T-helper 1 cell treated with Interleukin-12 subunit alpha and Interleukin-12 subunit beta and Interleukin-4 antibody, amounts not matched to agents 30 μg/mL and 1 μg/mL, for 36 hours (primary cell): ENCODE data around the gene LIMCH1.
"Not testable (repeated sequence)": the region's sequence is repeated elsewhere in the genome, so short reads cannot be mapped to it uniquely, and the experiment has no call there.

Source experiments
- H3K27ac Mint-ChIP-seq: one replicate; pipeline ENCODE4 v1.8.0; 2021; ENCODE audit warnings: mild to moderate bottlenecking, mixed read lengths
- H3K27me3 Mint-ChIP-seq: one replicate; pipeline ENCODE4 v1.8.0; 2021; ENCODE audit warnings: low read depth, mixed read lengths
- H3K36me3 Mint-ChIP-seq: one replicate; pipeline ENCODE4 v1.8.0; 2021; ENCODE audit warnings: low read depth, mixed read lengths
- H3K4me1 Mint-ChIP-seq: one replicate; pipeline ENCODE4 v1.8.0; 2021; ENCODE audit warnings: low read depth, mixed read lengths
- H3K4me3 Mint-ChIP-seq: one replicate; pipeline ENCODE4 v1.8.0; 2021; ENCODE audit warnings: mild to moderate bottlenecking, moderate library complexity, mixed read lengths
- H3K9me3 Mint-ChIP-seq: one replicate; pipeline ENCODE4 v1.8.0; 2021; ENCODE audit warnings: mixed read lengths

LIMCH1 gene

GRCh38 chr4:41696763-41697162 is 158.8 kb downstream of the LIMCH1 start:
- Mint-ChIP-seq H3K36me3 (no peaks in the 10 kb centered on the region), H3K9me3 (no peaks in the 10 kb centered on the region), H3K4me3 (no peak overlapping the region), H3K4me1 (peaks cover 2% of the 10 kb centered on the region), H3K27me3 (no peaks in the 10 kb centered on the region), H3K27ac (no peak overlapping the region)

GRCh38 chr4:41701983-41702382 is 164.0 kb downstream of the LIMCH1 start:
- Mint-ChIP-seq H3K36me3 (no peaks in the 10 kb centered on the region), H3K27ac (no peak overlapping the region), H3K4me3 (no peak overlapping the region), H3K27me3 (no peaks in the 10 kb centered on the region), H3K4me1 (no peaks in the 10 kb centered on the region), H3K9me3 (no peaks in the 10 kb centered on the region)

- H3K27ac Mint-ChIP-seq: no peak overlapping the region
- no peaks in the 10 kb centered on the region for H3K36me3 Mint-ChIP-seq
- no peak overlapping the region for H3K4me3 Mint-ChIP-seq
- H3K4me1 Mint-ChIP-seq: no peaks in the 10 kb centered on the region
- H3K9me3 Mint-ChIP-seq: no peaks in the 10 kb centered on the region
- H3K27me3 Mint-ChIP-seq: no peaks in the 10 kb centered on the region
Observed at GRCh38 chr4:41702770-41703169, 164.8 kb downstream of the LIMCH1 start.

- no peak overlapping the region for H3K27ac Mint-ChIP-seq
- H3K27me3 Mint-ChIP-seq: no peaks in the 10 kb centered on the region
- no peaks in the 10 kb centered on the region for H3K9me3 Mint-ChIP-seq
- no peak overlapping the region for H3K4me3 Mint-ChIP-seq
- H3K4me1 Mint-ChIP-seq: no peaks in the 10 kb centered on the region
- no peaks in the 10 kb centered on the region for H3K36me3 Mint-ChIP-seq
Observed at GRCh38 chr4:41703785-41704184, 165.8 kb downstream of the LIMCH1 start.

GRCh38 chr4:41709844-41710481 is 172.0 kb downstream of the LIMCH1 start:
- H3K36me3 Mint-ChIP-seq: no peaks in the 10 kb centered on the region

GRCh38 chr4:41711654-41712053 is 173.7 kb downstream of the LIMCH1 start:
- not testable (repeated sequence) for H3K36me3 Mint-ChIP-seq, H3K4me3 Mint-ChIP-seq, H3K9me3 Mint-ChIP-seq, H3K27ac Mint-ChIP-seq, H3K27me3 Mint-ChIP-seq, H3K4me1 Mint-ChIP-seq

More at GRCh38 chr4:41709844-41710481, 172.0 kb downstream of the LIMCH1 start:
- Mint-ChIP-seq H3K9me3 (peaks cover 4% of the 10 kb centered on the region), H3K27ac (no peak overlapping the region), H3K4me1 (no peaks in the 10 kb centered on the region), H3K27me3 (no peaks in the 10 kb centered on the region), H3K4me3 (no peak overlapping the region)

- no peak overlapping the region for H3K27ac Mint-ChIP-seq
- H3K4me1 Mint-ChIP-seq: no peaks in the 10 kb centered on the region
- H3K9me3 Mint-ChIP-seq: peaks cover 4% of the 10 kb centered on the region
- H3K36me3 Mint-ChIP-seq: no peaks in the 10 kb centered on the region
- H3K27me3 Mint-ChIP-seq: no peaks in the 10 kb centered on the region
- no peak overlapping the region for H3K4me3 Mint-ChIP-seq
Observed at GRCh38 chr4:41712425-41712824, 174.5 kb downstream of the LIMCH1 start.

GRCh38 chr4:41713768-41714167 is 175.8 kb downstream of the LIMCH1 start:
- H3K4me1 Mint-ChIP-seq: no peaks in the 10 kb centered on the region
- H3K4me3 Mint-ChIP-seq: no peak overlapping the region
- no peak overlapping the region for H3K27ac Mint-ChIP-seq
- H3K36me3 Mint-ChIP-seq: no peaks in the 10 kb centered on the region
- no peaks in the 10 kb centered on the region for H3K27me3 Mint-ChIP-seq
- H3K9me3 Mint-ChIP-seq: peaks cover 4% of the 10 kb centered on the region

GRCh38 chr4:41714364-41715000 is 176.5 kb downstream of the LIMCH1 start:
- H3K36me3 Mint-ChIP-seq: no peaks in the 10 kb centered on the region
- no peak overlapping the region for H3K4me3 Mint-ChIP-seq
- peaks cover 4% of the 10 kb centered on the region for H3K9me3 Mint-ChIP-seq
- no peak overlapping the region for H3K27ac Mint-ChIP-seq
- no peaks in the 10 kb centered on the region for H3K4me1 Mint-ChIP-seq
- no peaks in the 10 kb centered on the region for H3K27me3 Mint-ChIP-seq

- H3K27me3 Mint-ChIP-seq: no peaks in the 10 kb centered on the region
- no peak overlapping the region for H3K4me3 Mint-ChIP-seq
- H3K4me1 Mint-ChIP-seq: no peaks in the 10 kb centered on the region
- H3K36me3 Mint-ChIP-seq: no peaks in the 10 kb centered on the region
- H3K9me3 Mint-ChIP-seq: peaks cover 4% of the 10 kb centered on the region
- no peak overlapping the region for H3K27ac Mint-ChIP-seq
Observed at GRCh38 chr4:41715155-41715554, 177.2 kb downstream of the LIMCH1 start.

- no peak overlapping the region for H3K27ac Mint-ChIP-seq
- no peaks in the 10 kb centered on the region for H3K9me3 Mint-ChIP-seq
- no peak overlapping the region for H3K4me3 Mint-ChIP-seq
- H3K27me3 Mint-ChIP-seq: no peaks in the 10 kb centered on the region
- H3K36me3 Mint-ChIP-seq: no peaks in the 10 kb centered on the region
- H3K4me1 Mint-ChIP-seq: no peaks in the 10 kb centered on the region
Observed at GRCh38 chr4:41718907-41719306, 180.9 kb downstream of the LIMCH1 start.

GRCh38 chr4:41719417-41719816 is 181.5 kb downstream of the LIMCH1 start:
- no peak overlapping the region for H3K27ac Mint-ChIP-seq
- no peaks in the 10 kb centered on the region for H3K27me3 Mint-ChIP-seq
- H3K4me3 Mint-ChIP-seq: no peak overlapping the region
- no peaks in the 10 kb centered on the region for H3K4me1 Mint-ChIP-seq
- H3K36me3 Mint-ChIP-seq: no peaks in the 10 kb centered on the region
- H3K9me3 Mint-ChIP-seq: no peaks in the 10 kb centered on the region

- H3K27me3 Mint-ChIP-seq: no peaks in the 10 kb centered on the region
- no peak overlapping the region for H3K27ac Mint-ChIP-seq
- H3K4me3 Mint-ChIP-seq: no peak overlapping the region
- peaks cover 6% of the 10 kb centered on the region for H3K9me3 Mint-ChIP-seq
- H3K36me3 Mint-ChIP-seq: no peaks in the 10 kb centered on the region
- H3K4me1 Mint-ChIP-seq: no peaks in the 10 kb centered on the region
Observed at GRCh38 chr4:41722181-41722580, 184.2 kb downstream of the LIMCH1 start.

GRCh38 chr4:41723286-41723685 is 185.3 kb downstream of the LIMCH1 start:
- Mint-ChIP-seq H3K9me3 (peaks cover 6% of the 10 kb centered on the region), H3K4me1 (no peaks in the 10 kb centered on the region), H3K36me3 (no peaks in the 10 kb centered on the region), H3K27me3 (no peaks in the 10 kb centered on the region), H3K27ac (no peak overlapping the region), H3K4me3 (no peak overlapping the region)

GRCh38 chr4:41725254-41725653 is 187.3 kb downstream of the LIMCH1 start:
- peaks cover 6% of the 10 kb centered on the region for H3K9me3 Mint-ChIP-seq
- no peak overlapping the region for H3K4me3 Mint-ChIP-seq
- no peaks in the 10 kb centered on the region for H3K27me3 Mint-ChIP-seq
- H3K4me1 Mint-ChIP-seq: no peaks in the 10 kb centered on the region
- no peak overlapping the region for H3K27ac Mint-ChIP-seq
- H3K36me3 Mint-ChIP-seq: no peaks in the 10 kb centered on the region
